GM08714 (cell line): Measurements from ENCODE around the gene SAAL1.
A peak's percentile ranks its signal among the peaks of the same experiment; 100 is the strongest.
"Not testable (repeated sequence)": the region's sequence is repeated elsewhere in the genome, so short reads cannot be mapped to it uniquely, and the experiment has no call there.

Source experiments
- H3K4me3 ChIP-seq: fragments of 200-500 bp; sonication (Bioruptor generic); 2 replicates; pipeline ENCODE4 v1.5.1; 2014; ENCODE audit warnings: mild to moderate bottlenecking, low read length, inconsistent platforms
- ZNF274 ChIP-seq: IDR thresholded peaks from 2 replicates; pipeline ENCODE4 v1.6.1; 2012; ENCODE audit warnings: mild to moderate bottlenecking, low read depth, low read length

SAAL1 gene, protein sequence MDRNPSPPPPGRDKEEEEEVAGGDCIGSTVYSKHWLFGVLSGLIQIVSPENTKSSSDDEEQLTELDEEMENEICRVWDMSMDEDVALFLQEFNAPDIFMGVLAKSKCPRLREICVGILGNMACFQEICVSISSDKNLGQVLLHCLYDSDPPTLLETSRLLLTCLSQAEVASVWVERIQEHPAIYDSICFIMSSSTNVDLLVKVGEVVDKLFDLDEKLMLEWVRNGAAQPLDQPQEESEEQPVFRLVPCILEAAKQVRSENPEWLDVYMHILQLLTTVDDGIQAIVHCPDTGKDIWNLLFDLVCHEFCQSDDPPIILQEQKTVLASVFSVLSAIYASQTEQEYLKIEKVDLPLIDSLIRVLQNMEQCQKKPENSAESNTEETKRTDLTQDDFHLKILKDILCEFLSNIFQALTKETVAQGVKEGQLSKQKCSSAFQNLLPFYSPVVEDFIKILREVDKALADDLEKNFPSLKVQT

DNA sequence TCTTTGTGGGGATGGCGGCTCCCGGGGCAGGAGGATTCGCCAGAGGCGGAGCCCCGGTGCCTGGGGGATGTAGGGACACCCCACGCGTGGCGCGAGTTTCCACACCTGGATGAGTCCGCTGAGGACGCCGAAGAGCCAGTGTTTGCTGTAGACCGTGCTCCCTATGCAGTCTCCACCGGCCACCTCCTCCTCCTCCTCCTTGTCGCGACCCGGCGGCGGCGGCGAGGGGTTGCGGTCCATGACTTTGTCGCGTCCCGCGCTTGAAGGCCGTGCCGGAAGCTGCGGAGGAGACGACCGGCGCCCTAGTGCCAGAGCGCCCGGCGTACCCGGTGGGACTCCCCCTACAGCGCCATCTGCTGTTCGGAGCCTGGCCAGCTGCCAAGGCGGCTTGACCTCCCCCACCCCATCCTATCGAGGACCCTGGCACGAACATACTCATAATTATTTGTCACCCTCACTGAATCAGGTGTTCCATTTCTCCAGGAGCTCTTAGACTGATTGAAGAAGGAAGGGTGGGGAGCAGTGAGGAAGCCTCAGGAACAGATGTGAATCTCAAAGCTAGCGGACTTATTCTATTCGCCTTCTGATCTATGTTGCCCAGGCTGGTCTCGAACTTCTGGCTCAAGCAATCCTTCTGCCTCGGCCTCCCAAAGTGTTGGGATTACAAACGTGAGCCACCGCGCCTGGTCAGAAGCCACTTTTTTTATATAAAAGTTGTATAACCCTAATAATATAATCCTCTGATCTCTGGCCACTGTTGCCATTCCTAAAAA lies at the start of gene SAAL1:
Gene SAAL1 (minus strand): TSS at position 281 of the 773 bp plus-strand sequence. CDS start 41 bp downstream, at position 240.
- no peak for TF ChIP-seq ZNF274
- H3K4me3 ChIP-seq: peak within 1 kb of the TSS; percentile 89

- TF ChIP-seq ZNF274: no peak
- H3K4me3 ChIP-seq: no peak overlapping the region
Measured at GRCh38 chr11:18151581-18151980, 45.7 kb upstream of the SAAL1 start.

DNA sequence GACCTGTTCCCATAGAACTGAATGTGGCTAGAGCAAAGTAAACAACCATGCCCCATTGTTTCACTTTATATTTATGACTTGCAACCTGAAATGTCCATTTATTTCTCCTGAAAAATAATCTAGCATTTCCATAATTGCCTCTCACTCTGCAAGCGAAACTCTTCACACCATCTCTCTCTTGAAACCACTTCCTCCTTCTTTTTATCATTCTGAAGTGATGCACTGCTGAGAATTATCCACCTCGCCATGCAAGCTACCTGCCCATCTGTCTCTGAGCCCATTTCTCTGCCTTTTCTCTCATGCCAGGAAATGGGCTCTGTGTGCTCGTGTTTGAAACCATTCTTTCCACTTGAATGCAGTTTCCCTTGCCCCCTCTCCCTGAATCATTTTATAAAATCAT lies 40.0 kb upstream of the SAAL1 start:
- H3K4me3 ChIP-seq: no peak overlapping the region

GRCh38 chr11:18145025-18145424 lies 39.1 kb upstream of the SAAL1 start:
- no peak for TF ChIP-seq ZNF274
- no peak overlapping the region for H3K4me3 ChIP-seq

More for the DNA sequence above, 40.0 kb upstream of the SAAL1 start:
- TF ChIP-seq ZNF274: no peak

- no peak overlapping the region for H3K4me3 ChIP-seq
- TF ChIP-seq ZNF274: no peak
Measured at GRCh38 chr11:18144243-18144642, 38.4 kb upstream of the SAAL1 start.

DNA sequence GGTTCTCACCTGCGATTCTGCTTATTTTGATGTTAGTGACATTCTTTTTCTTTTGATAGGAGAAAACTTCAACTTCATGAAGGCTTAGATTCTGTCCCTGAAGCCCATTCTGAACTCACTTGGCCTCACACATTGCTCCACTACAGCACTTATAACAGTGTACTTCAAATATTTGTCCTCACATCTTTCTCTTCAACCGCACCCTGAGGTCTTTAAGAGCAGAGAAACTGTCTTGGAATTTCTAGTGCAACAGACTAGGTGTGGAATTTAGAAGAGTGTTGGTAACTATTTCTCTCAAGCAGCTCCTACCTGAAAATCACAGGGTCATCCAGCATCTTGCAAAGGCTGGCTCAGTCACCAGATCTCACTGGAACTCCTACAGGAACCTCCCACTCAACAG lies 34.3 kb upstream of the SAAL1 start:
- TF ChIP-seq ZNF274: no peak
- no peak overlapping the region for H3K4me3 ChIP-seq

DNA sequence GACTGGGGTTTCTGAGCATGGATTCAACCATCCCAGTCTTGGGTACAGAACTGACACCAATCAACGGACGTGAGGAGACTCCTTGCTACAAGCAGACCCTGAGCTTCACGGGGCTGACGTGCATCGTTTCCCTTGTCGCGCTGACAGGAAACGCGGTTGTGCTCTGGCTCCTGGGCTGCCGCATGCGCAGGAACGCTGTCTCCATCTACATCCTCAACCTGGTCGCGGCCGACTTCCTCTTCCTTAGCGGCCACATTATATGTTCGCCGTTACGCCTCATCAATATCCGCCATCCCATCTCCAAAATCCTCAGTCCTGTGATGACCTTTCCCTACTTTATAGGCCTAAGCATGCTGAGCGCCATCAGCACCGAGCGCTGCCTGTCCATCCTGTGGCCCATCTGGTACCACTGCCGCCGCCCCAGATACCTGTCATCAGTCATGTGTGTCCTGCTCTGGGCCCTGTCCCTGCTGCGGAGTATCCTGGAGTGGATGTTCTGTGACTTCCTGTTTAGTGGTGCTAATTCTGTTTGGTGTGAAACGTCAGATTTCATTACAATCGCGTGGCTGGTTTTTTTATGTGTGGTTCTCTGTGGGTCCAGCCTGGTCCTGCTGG lies 31.4 kb upstream of the SAAL1 start:
- no peak for TF ChIP-seq ZNF274
- H3K4me3 ChIP-seq: no peak overlapping the region

GRCh38 chr11:18135308-18135707 lies 29.4 kb upstream of the SAAL1 start:
- TF ChIP-seq ZNF274: no peak
- H3K4me3 ChIP-seq: no peak overlapping the region

GRCh38 chr11:18132341-18132740 lies 26.5 kb upstream of the SAAL1 start, which contains the start of gene MRGPRX3:
TSS of gene MRGPRX3 (plus strand) at chr11:18132571. CDS start at chr11:18137203, 4,632 bp downstream.
- H3K4me3 ChIP-seq: no peak within 1 kb of the TSS
- no peak for TF ChIP-seq ZNF274

- H3K4me3 ChIP-seq: not testable (repeated sequence)
Measured at GRCh38 chr11:18131115-18131514, 25.2 kb upstream of the SAAL1 start.

DNA sequence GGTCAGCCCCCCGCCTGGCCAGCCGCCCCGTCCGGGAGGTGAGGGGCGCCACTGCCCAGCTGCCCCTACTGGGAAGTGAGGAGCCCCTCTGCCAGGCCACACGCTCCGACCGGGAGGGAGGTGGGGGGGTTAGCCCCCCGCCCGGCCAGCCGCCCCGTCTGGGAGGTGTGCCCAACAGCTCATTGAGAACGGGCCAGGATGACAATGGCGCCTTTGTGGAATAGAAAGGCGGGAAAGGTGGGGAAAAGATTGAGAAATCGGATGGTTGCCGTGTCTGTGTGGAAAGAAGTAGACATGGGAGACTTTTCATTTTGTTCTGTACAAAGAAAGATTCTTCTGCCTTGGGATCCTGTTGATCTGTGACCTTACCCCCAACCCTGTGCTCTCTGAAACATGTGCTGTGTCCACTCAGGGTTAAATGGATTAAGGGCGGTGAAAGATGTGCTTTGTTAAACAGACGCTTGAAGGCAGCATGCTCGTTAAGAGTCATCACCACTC lies 15.5 kb upstream of the SAAL1 start:
- H3K4me3 ChIP-seq: not testable (repeated sequence)

GRCh38 chr11:18115360-18116127 lies 9.7 kb upstream of the SAAL1 start:
- H3K4me3 ChIP-seq: no peak overlapping the region
- no peak for TF ChIP-seq ZNF274

- no peak overlapping the region for H3K4me3 ChIP-seq
- no peak for TF ChIP-seq ZNF274
Measured at GRCh38 chr11:18111005-18111404, 5.1 kb upstream of the SAAL1 start.

- H3K4me3 ChIP-seq: no peak overlapping the region
- TF ChIP-seq ZNF274: no peak
Measured at GRCh38 chr11:18108254-18108653, 2.4 kb upstream of the SAAL1 start.
